ENCODE results near the gene JMJD1C.
"Not testable (repeated sequence)": the region's sequence is repeated elsewhere in the genome, so short reads cannot be mapped to it uniquely, and the experiment has no call there.

The JMJD1C gene

DNA sequence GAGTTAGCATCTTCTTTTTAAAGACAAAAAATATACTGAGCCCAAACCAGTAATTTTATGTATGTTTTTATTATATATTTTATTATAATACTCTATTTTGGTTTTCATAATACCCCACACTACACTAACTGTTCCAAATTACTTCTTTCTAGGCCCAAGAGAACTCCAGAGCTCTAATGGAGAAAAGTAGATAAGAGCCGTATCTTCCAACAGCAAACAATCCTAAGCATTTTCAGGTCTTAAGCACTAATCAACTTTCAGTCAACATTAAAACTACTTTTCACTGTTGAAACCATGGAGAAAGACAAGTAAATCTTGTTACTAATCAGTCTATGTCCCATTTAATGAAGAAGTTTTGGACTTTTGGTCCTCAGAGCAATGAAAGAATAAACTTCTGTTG is 55.1 kb downstream of the JMJD1C start:
- DNase-seq (ENCODE audit: extremely low read depth in 1 of 2, low read depth in 1 of 2), result no peak

DNA sequence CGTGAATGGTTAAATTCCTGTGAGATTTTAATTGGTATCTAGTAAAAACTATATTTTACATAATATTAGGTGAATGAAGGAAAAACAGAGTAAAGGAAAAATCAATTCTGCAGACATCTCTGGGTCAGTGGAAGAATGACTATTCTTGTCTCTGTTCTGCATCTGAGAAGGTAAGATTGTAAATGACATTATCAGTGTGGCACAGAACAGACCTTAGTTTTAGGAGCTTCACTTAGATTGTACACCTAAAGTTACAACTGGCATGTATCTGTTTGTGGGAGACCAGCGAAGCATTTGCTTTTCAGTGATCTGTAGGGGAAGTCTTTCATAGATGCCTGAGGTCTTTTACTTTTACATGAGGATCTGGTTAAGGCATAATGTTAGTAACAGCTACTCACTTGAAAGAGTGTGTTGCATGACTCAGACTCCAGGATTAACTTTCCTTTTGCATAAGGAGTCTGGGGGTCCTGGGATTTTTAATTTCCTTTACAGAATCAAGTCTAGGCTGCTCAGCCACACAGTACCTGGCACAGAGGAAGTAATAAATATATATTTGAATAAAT is 56.2 kb downstream of the JMJD1C start:
- DNase-seq (ENCODE audit: extremely low read depth in 1 of 2, low read depth in 1 of 2), result no peak

DNA sequence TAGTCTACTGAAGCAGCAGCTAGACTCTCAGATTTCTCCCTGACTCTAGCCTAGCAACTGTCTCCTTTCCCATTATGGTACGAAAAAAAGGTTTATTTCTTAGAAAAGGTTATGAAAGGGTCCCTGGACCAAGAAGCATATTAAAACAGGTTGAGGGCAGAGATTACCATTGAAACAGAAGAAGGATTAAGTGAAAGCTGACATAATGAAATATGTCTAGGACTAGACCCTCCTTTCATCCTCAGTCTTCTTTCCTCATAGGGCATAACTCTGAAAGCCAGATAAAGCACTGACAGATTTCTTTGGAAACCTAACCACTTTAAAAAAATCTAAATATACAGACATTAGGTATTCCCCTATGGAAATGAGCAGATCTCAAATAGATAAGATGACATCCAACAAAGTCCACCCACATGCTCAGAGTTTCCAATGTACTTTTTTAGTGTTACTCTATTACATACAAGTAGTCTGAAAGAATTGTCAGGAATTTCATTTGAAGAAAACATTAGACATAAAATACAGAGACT is 58.6 kb downstream of the JMJD1C start:
- no peak for DNase-seq (ENCODE audit: extremely low read depth in 1 of 2, low read depth in 1 of 2)

DNA sequence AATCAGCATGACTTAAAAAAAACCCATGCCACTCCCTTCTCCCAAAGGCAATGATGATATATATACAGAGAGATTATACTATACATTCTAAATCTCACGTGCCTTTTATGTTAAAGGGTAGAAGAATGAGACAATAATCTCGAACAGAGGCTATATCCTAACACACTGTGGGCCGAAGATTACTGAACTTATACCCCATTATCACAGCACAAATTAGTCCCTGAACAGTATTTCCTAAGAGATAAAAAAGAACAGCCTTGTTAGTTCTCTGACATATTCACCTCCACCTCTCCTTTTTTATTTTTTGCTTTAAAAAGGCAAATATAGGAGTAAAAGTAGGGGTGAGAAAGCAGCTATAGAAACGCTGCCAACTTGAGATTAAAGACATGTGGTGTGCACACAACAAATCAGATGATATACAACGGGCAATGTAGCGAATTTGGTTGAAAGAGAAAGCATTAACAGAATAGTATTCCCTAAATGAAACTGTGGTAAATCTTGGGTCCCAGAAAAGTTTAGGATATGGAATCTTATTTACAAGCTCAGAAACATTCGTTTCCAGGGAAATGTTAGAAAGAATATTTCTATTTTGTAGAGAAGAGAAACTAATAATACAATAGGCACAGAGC is 69.5 kb downstream of the JMJD1C start:
- no peak for DNase-seq (ENCODE audit: extremely low read depth in 1 of 2, low read depth in 1 of 2)

DNA sequence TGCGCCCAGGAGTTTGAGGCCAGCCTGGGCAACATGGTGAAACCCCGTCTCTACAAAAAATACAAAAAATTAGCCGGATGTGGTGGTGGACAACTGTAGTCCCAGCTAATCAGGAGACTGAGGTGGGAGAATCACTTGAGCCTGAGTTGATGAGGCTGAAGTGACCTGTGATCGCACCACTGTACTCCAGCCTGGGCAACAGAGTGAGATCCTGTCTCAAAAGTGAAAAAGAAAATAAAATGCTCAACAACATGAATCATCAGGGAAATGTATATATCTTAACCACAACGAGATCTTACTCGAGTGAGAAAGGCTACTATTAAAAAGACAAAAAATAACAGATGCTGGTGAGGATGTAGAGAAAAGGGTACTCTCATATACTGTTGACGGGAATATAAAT is 72.7 kb downstream of the JMJD1C start:
- no peak for DNase-seq (ENCODE audit: extremely low read depth in 1 of 2, low read depth in 1 of 2)

DNA sequence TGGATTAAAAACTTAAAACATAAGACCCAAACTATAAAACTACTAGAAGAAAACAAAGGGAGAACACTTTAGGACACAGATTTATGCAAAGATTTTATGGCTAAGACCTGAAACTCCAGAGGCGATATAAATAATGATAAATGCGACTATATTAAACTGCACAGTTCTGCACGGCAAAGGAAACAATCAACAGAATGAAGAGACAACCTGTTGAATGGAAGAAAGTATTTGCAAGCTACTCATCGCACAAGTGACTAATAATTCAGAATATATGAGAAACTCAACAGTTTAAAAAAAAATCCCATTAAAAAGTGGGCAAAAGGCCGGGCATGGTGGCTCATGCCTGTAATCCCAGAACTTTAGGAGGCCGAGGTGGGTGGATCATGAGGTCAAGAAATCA is 73.6 kb downstream of the JMJD1C start:
- no peak for DNase-seq (ENCODE audit: extremely low read depth in 1 of 2, low read depth in 1 of 2)

DNA sequence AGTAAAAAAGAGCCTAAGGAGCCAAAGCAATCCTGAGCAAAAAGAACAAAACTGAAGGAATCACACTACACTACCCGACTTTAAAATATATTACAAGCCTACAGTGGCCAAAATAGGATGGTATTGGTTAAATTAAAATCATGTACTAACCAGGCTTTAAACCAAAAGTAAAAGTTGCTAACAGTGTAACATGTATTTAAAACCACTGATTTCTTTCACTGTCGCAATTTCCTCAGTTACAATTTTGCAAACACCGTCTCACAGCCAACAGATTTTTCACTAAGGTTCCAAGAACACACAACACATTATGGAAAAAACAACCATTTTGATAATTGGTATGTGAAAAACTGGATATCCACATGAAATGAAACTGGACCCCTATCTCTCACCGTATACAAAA is 74.0 kb downstream of the JMJD1C start:
- no peak for DNase-seq (ENCODE audit: extremely low read depth in 1 of 2, low read depth in 1 of 2)

DNA sequence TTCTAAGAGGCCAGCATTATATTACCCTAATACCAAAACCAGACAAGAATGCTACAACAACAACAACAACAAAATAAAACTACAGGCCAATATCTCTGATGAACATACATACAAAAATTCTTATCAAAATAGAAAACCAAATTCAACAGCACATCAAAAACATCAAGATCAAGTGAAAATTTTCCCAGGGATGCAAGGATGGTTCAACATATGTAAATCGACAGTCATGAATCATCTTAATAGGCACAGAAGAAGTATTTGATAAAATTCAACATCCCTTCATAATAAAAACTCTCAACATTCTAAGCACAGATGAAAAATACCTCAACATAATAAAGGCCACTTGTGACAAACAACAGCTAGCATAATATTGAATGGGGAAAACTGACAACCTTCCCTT is 75.3 kb downstream of the JMJD1C start:
- no peak for DNase-seq (ENCODE audit: extremely low read depth in 1 of 2, low read depth in 1 of 2)

DNA sequence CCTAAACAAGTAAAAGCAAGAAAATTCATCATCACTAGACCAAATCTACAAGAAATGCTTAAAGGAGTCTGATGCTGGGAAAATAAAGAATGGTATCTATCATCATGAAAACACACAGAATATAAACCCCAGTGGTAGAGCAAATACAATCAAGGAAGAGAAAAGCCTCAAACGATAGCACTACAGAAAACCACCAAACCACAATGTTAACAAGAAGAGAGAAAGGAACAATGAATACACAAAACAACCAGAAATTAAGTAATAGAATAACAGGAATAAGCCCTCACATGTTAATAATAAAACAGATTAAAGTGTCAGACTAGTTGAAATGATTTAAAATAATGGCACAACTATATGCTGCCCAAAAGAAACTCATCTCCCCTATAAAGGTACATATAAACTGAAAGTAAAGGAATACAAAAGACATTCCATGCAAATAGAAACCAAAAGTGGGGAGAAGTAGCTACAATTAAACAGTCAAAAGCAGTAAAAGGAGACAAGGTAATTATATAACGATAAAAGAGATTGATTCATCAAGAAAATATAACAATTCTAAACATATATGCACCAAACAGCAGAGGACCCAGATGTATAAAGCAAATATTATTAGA is 77.3 kb downstream of the JMJD1C start:
- no peak for DNase-seq (ENCODE audit: extremely low read depth in 1 of 2, low read depth in 1 of 2)

DNA sequence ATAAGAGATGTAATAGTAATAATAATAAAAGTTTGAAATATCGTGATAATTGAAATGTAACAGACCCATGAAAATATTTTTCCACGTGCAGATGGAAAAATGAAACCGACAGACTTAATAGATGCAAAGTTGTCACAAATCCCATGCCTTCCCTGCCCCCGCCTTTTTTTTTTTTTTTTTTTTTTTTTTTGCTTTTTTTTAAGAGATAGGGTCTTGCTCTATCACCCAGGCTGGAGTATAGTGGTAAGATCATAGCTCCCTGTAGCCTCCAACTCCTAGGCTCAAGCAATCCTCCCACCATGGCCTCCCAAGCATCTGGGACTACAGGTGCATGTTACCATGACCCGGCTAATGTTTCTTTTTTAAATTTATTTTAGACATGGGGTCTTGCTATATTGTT is 80.5 kb downstream of the JMJD1C start:
- DNase-seq (ENCODE audit: extremely low read depth in 1 of 2, low read depth in 1 of 2), result no peak

DNA sequence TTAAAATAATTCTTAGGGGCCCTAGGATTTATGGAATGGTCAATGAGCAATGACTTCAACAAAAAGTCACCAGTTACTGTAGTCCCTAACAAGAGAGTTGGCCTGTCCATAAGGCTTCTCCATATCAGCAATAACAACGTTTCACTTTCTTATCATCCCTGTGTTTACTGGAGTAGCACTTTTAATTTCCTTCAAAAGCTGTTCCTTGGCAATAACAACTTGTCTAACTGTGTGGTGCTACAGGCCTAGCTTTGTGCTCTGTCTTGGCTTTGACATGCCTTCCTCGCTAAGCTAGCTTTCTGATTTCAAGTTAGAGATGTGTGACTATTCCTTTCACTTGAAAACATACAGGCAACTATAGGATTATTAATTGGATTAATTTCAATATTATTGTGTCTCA is 81.1 kb downstream of the JMJD1C start:
- DNase-seq (ENCODE audit: extremely low read depth in 1 of 2, low read depth in 1 of 2), result no peak

DNA sequence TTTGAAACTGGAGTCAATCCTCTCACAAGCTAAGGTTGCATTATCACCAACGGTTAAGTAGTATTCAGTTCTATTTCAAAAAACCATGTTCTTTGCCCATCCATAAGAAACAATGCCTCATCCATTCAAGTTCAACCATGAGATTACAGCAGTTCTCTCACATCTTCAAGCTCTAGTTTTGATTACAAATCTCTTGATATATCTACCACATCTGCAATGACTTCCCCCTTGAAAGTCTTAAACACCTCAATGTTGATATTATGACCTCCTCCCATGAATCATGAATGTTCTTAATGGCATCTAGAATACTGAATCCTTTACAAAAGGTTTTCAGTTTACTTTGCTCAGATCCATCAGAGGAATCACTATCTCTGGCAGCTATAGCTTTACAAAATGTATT is 81.8 kb downstream of the JMJD1C start:
- DNase-seq (ENCODE audit: extremely low read depth in 1 of 2, low read depth in 1 of 2), result no peak

DNA sequence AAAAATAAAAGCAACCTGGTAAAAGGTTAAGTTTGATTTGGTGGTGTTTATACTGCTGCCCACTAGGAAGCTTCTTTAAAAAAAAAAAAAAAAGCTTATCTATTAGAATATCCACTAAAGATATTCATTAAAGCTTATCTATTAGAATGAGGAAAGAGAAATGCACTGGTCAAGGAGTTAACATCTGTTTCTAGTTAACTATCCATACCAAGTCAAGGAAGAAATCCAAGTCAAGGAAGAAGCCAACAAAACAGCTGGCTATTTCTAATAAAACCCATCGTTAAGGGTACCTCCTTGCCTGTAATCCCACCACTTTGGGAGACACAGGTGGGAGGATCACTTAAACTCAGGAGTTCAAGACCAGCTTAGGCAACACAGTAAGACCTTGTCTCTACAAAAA is 82.6 kb downstream of the JMJD1C start:
- no peak for DNase-seq (ENCODE audit: extremely low read depth in 1 of 2, low read depth in 1 of 2)

DNA sequence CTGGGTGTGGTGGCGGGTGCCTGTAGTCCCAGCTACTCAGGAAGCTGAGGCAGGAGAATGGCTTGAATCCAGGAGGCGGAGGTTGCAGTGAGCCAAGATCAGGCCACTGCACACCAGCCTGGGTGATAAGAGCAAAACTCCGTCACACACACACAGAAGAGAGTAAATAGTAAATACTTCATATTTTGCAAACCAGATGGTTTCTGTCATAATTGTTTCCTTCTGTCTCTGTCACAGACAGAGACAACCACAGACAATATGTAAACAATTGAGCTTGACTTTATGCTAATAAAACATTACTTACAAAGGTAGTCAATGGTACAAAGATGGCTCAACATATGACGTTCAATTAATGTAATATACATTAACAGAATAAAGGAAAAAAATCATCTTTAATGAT is 83.7 kb downstream of the JMJD1C start:
- DNase-seq (ENCODE audit: extremely low read depth in 1 of 2, low read depth in 1 of 2), result no peak

DNA sequence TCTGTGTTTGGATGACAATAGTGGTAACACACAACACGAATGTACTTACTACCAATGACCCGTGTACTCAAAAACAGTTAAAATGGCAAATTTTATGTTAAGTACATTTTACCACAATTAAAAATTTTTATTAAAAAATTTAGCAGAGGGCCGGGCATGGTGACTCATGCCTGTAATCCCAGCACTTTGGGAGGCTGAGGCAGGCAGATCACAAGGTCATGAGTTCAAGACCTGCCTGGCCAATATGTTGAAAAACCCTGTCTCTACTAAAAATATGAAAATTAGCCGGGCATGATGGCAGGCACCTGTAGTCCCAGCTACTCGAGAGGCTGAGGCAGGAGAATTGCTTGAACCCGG is 88.5 kb downstream of the JMJD1C start:
- not testable (repeated sequence) for DNase-seq (ENCODE audit: extremely low read depth in 1 of 2, low read depth in 1 of 2)

DNA sequence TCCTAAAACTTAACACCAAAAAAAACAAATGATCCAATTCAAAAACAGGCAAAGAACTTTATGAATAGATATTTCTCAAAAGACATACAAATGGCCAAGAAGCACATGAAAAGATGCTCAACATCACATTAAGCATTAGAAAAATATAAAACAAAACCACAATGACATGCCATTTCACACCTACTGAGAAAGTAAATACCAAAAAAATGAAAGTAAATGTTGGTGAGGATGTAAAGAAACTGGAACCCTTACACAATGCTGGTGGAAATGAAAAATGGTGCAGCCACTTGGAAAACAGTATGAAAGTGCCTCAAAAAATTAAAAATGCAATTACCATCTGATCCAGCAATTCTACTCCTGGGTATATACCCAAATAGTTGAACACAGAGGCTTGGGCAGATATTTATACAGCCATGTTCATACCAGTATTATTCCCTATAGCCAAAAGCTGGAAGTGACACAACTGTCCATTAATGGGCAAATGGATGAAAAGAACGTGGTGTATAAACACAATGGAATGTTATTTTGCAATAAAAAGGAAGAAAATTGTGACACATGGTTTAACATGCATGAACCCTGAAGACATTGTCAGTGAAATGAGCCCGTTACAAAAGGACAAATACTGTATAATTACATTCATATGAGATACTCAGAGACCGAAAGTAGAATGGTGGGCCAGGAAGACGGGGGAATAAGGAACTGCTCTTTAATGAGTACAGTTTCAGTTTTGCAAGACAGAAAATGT is 89.0 kb downstream of the JMJD1C start:
- DNase-seq (ENCODE audit: extremely low read depth in 1 of 2, low read depth in 1 of 2), result no peak

DNA sequence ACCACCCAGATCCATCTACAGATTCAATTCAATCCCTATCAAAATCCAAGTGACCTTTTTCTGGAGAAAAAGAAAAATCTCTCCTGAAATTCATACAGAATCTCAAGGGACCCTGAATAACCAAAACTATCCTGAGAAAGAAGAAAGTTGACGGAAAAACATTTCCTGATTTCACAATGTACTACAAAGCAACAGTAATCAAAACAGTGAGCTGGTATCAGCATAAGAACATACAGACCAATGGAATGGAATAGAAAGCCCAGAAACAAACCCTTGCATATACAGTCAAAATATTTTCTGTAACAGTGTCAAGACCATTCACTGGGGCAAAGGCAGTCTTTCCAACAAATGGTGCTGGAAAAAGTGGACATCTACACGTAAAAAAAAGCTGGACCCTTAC is 89.9 kb downstream of the JMJD1C start:
- DNase-seq (ENCODE audit: extremely low read depth in 1 of 2, low read depth in 1 of 2), result no peak

DNA sequence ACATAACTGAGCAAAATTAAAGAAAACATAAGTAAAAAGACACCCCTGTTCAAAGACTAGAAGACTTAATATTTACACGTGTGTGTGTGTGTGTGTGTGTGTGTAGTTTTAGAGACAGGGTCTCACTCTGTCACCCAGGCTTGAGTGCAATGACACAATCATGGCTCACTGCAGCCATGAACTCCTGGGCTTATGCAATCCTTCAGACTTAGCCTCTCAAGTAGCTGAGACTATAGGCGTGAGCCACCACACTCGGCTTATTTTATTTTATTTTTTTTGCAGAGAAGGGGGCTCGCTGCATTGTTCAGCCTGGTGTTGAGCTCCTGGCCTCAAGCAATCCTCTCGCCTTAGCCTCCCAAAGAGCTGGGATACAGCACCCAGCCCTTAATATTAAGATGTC is 90.3 kb downstream of the JMJD1C start:
- DNase-seq (ENCODE audit: extremely low read depth in 1 of 2, low read depth in 1 of 2), result no peak

DNA sequence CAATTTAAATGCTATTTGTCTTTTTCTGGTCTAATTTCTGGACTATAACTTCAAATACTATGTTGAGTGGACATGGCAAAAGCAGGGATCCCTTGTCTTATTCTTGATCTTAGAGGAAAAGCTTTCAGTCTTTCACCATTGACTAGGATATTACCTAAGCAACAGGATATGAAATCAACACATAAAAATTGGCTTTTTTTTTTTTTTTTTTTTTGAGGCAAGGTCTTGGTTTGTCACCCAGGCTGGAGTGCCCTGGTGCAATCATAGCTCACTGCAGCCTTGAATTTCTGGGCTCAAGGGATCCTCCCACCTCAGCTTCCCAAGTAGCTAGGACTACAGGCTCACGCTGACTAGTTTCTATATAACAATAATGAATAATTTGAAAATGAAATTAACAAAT is 90.8 kb downstream of the JMJD1C start:
- DNase-seq (ENCODE audit: extremely low read depth in 1 of 2, low read depth in 1 of 2), result no peak

DNA sequence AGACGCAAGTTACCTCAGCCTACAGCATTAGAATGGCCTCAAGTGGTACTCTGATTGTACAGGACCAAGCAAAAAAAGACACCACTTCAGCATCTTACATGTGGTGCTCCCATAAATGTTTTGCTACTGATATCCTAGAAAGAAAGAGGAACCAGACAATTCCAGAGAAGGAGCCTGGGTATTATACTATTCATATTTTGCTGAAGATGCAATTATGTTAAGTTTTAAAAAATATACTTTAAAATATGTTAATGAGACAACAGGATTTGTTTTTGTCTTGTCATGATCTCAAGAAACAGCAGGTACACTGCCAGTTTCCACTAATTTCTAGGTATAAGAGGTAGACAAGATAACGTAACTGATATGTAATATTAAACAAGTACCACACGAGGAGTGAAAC is 92.6 kb downstream of the JMJD1C start:
- DNase-seq (ENCODE audit: extremely low read depth in 1 of 2, low read depth in 1 of 2), result no peak

DNA sequence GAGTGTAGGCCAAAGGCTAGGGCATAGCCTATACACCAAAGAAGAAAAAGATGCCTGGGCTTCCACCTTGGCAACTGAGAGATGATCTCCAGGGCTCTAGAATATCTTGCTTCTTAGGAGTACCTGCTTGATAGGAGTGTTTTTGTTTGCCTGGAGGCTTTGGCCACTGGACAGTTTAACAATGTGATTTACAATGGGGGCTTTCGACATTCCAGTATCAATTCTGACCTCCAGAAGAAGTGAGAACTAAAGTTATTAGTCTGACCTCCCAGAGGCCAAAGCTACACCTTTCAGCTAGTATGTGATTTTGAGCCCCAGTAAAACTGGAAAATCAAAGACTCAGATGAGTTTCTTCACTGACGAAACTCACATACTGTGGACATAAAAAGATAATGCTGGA is 96.1 kb downstream of the JMJD1C start:
- no peak for DNase-seq (ENCODE audit: extremely low read depth in 1 of 2, low read depth in 1 of 2)

DNA sequence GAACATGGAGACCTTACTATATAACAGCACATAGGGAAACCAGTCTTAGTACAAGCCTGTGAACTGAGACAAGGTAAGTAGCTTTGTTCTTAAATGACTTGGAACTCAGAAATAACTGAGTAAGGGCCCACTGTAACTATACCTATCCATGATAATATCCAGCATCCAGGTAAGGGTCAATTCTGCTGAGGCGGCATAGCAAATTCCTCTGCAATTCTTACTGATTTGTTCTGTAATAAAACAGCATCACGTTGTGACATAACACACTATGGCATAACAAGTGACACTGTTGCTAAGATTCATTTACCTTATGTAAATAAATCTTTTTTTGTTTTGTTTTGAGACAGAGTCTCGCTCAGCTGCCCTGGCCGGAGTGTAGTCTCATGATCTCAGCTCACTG is 97.4 kb downstream of the JMJD1C start:
- DNase-seq (ENCODE audit: extremely low read depth in 1 of 2, low read depth in 1 of 2), result no peak

Measured in stimulated activated CD8-positive, alpha-beta memory T cell treated with anti-CD3 and anti-CD28 coated beads, Interleukin-7, amount 100 ng/mL, for 48 hours (primary cell).